ENCODE measurements around the gene CGB8.
A peak's percentile ranks its signal among the peaks of the same experiment; 100 is the strongest.

The CGB8 gene

GRCh38 chr19:49004133-49004532 is 44.8 kb downstream of the CGB8 start:
- DNase-seq, result no peak

- DNase-seq, result peak; percentile 85
These were observed 49.2 kb downstream of the CGB8 start for GRCh38 chr19:48999481-49000325.

- peak; percentile 90 for DNase-seq
These were observed 50.9 kb downstream of the CGB8 start for GRCh38 chr19:48997972-48998371.
